Measurements from ENCODE around the gene SPON2. TPM values are rescaled to one million over a fixed set of nuclear protein-coding genes. Genes with fewer than 3 reads are reported as not detected.

SPON2 gene
- total RNA-seq, 1 experiment from 2014 or later: 6.6 TPM

GRCh38 chr4:1150875-1151274 is 21.5 kb downstream of the SPON2 start (continued):
- TF ChIP-seq AR (CRISPR knock-in tag; IDR thresholded peaks at IDR 0.05) (no peak), MLX (CRISPR knock-in tag; IDR thresholded peaks at IDR 0.05) (no peak), SMAD4 (CRISPR knock-in tag; IDR thresholded peaks at IDR 0.05) (no peak), ATF3 (CRISPR knock-in tag; conservative IDR thresholded peaks at IDR 0.05) (no peak), IRF2 (CRISPR knock-in tag; IDR thresholded peaks at IDR 0.05; ENCODE audit: borderline replicate concordance, low read depth) (no peak), FOXJ3 (CRISPR knock-in tag; IDR thresholded peaks at IDR 0.05; ENCODE audit: borderline replicate concordance) (no peak), SOX15 (CRISPR knock-in tag; IDR thresholded peaks at IDR 0.05) (no peak), CREB1 (CRISPR knock-in tag; IDR thresholded peaks at IDR 0.05) (no peak), ELF4 (CRISPR knock-in tag; IDR thresholded peaks at IDR 0.05; ENCODE audit: low read depth) (no peak), ZNF423 (CRISPR knock-in tag; IDR thresholded peaks at IDR 0.05) (no peak), GRHL2 (CRISPR knock-in tag; IDR thresholded peaks at IDR 0.05; ENCODE audit: insufficient replicate concordance, severe bottlenecking) (no peak)

- POLR2A ChIA-PET: no interaction called here
- no peak for ATAC-seq
Observed at GRCh38 chr4:1139860-1140259, 32.5 kb downstream of the SPON2 start.

More at GRCh38 chr4:1139860-1140259, 32.5 kb downstream of the SPON2 start:
- H3K27ac Mint-ChIP-seq: no peak overlapping the region
- peaks cover 5% of the 10 kb centered on the region; the same call in 1 of the 2 replicates for H3K36me3 Mint-ChIP-seq
- H3K4me3 Mint-ChIP-seq: no peak overlapping the region
- H3K4me1 Mint-ChIP-seq: no peaks in the 10 kb centered on the region
- H3K27me3 Mint-ChIP-seq (ENCODE audit: low read depth): peaks cover 35% of the 10 kb centered on the region
- CTCF ChIA-PET: no interaction called here
- TF ChIP-seq E2F1 (CRISPR knock-in tag; IDR thresholded peaks at IDR 0.05) (no peak), ELF4 (CRISPR knock-in tag; IDR thresholded peaks at IDR 0.05; ENCODE audit: low read depth) (no peak), MAX (CRISPR knock-in tag; IDR thresholded peaks at IDR 0.05) (no peak), E2F4 (CRISPR knock-in tag; IDR thresholded peaks at IDR 0.05; ENCODE audit: borderline replicate concordance, low read depth) (no peak), ZBTB43 (CRISPR knock-in tag; IDR thresholded peaks at IDR 0.05) (no peak), SMAD3 (CRISPR knock-in tag; IDR thresholded peaks at IDR 0.05; ENCODE audit: borderline replicate concordance) (no peak), FOXP4 (CRISPR knock-in tag; IDR thresholded peaks at IDR 0.05) (no peak), SOX15 (CRISPR knock-in tag; IDR thresholded peaks at IDR 0.05) (no peak), GTF2I (CRISPR knock-in tag; conservative IDR thresholded peaks at IDR 0.05) (no peak), ZNF396 (CRISPR knock-in tag; IDR thresholded peaks at IDR 0.05; ENCODE audit: borderline replicate concordance) (no peak), NR3C1 (CRISPR knock-in tag; conservative IDR thresholded peaks at IDR 0.05; ENCODE audit: low read depth) (no peak), RELA (CRISPR knock-in tag; IDR thresholded peaks at IDR 0.05; ENCODE audit: borderline replicate concordance) (no peak), ESRRA (CRISPR knock-in tag; IDR thresholded peaks at IDR 0.05; ENCODE audit: borderline replicate concordance) (no peak)
- DNase-seq (ENCODE audit: low spot score): no peak
- peaks cover 12% of the 10 kb centered on the region for H3K9me3 Mint-ChIP-seq
